ENCODE results near the gene DBN1. TPM values are rescaled to one million over a fixed set of nuclear protein-coding genes. Genes with fewer than 3 reads are reported as not detected.
A peak's percentile ranks its signal among the peaks of the same experiment; 100 is the strongest.

DBN1 gene
- total and polyA plus RNA-seq, 2 donors (not counting 1 experiment from before 2014, with no cell fraction given), result 1.4 to 1.9 TPM

- H3K79me2 ChIP-seq (ENCODE audit: control insufficient read depth, insufficient read depth, low read length), result peaks cover 31% of the 10 kb centered on the region
Observed at GRCh38 chr5:177505075-177505474, 31.6 kb upstream of the DBN1 start.

GRCh38 chr5:177504086-177505056, 30.9 kb upstream of the DBN1 start:
- no peaks in the 10 kb centered on the region for H3K9me3 ChIP-seq (ENCODE audit: control extremely low read depth in 1 of 3, control insufficient read depth in 2 of 3, insufficient read depth in 1 of 3, low read length in 2 of 3)
- ChIA-PET POLR2A (no interaction called here), CTCF (interaction anchor here (0.6 to 4.4 kb wide), 3 partner anchors 49 to 556 kb away, joined by 3 to 51 read pairs (median 3); no protein-coding TSS in a partner anchor)
- H3K4me2 ChIP-seq (replicated peaks; ENCODE audit: low read depth, low read length, poor library complexity, severe bottlenecking), result no peak overlapping the region
- H3K36me3 ChIP-seq (replicated peaks in 1 of 2; ENCODE audit: control extremely low read depth in 1 of 2, control insufficient read depth in 1 of 2, extremely low read depth in 1 of 2, insufficient read depth in 2 of 2, low read length in 1 of 2), result peaks cover 0 to 39% of the 10 kb centered on the region in 2 experiments
- H3K27ac ChIP-seq (ENCODE audit: low read length in 2 of 2), result no peak overlapping the region
- ATAC-seq (ENCODE audit: low read depth) (no peak), DNase-seq (peak; percentile 31)
- H3K27me3 ChIP-seq (replicated peaks in 1 of 4; ENCODE audit: control extremely low read depth in 1 of 4, control insufficient read depth in 3 of 4, insufficient read depth in 4 of 4, low read length in 3 of 4), result no peaks in the 10 kb centered on the region
- H3K27ac Mint-ChIP-seq, result no peak overlapping the region
- peaks cover 24% of the 10 kb centered on the region for H3K79me2 ChIP-seq (ENCODE audit: control insufficient read depth, insufficient read depth, low read length)
- peaks cover 62% of the 10 kb centered on the region for H3K4me1 Mint-ChIP-seq
- TF ChIP-seq, protein P1, sequence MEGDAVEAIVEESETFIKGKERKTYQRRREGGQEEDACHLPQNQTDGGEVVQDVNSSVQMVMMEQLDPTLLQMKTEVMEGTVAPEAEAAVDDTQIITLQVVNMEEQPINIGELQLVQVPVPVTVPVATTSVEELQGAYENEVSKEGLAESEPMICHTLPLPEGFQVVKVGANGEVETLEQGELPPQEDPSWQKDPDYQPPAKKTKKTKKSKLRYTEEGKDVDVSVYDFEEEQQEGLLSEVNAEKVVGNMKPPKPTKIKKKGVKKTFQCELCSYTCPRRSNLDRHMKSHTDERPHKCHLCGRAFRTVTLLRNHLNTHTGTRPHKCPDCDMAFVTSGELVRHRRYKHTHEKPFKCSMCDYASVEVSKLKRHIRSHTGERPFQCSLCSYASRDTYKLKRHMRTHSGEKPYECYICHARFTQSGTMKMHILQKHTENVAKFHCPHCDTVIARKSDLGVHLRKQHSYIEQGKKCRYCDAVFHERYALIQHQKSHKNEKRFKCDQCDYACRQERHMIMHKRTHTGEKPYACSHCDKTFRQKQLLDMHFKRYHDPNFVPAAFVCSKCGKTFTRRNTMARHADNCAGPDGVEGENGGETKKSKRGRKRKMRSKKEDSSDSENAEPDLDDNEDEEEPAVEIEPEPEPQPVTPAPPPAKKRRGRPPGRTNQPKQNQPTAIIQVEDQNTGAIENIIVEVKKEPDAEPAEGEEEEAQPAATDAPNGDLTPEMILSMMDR (IDR thresholded peaks at IDR 0.05), result no peak
- TF ChIP-seq EZH2 (IDR thresholded peaks at IDR 0.05; ENCODE audit: borderline replicate concordance, insufficient read depth, low read depth, low read length, poor library complexity, severe bottlenecking), result no peak
- H3K27me3 Mint-ChIP-seq, result no peaks in the 10 kb centered on the region
- H2AFZ ChIP-seq (ENCODE audit: insufficient read depth, low read depth, low read length, poor library complexity, severe bottlenecking), result no peak overlapping the region
- intact Hi-C loops (cut with micrococcal nuclease), result loop anchor here (5.0 kb wide), 1 partner anchor 202 kb away; the partner anchor contains the start of genes PRELID1 and RAB24
- no peak overlapping the region for H3K4me3 ChIP-seq (ENCODE audit: control extremely low read depth in 1 of 5, extremely low read depth in 1 of 5, insufficient read depth in 1 of 5, low read depth in 2 of 5, low read length in 4 of 5)
- no peaks in the 10 kb centered on the region for H3K9me3 Mint-ChIP-seq (ENCODE audit: insufficient read depth)
- peaks cover 51% of the 10 kb centered on the region for H4K20me1 ChIP-seq (ENCODE audit: control insufficient read depth, insufficient read depth, low read length, poor library complexity, severe bottlenecking)
- WGBS (ENCODE audit: insufficient coverage), result 96% methylated on average over 42 of the region's 47 CpGs
- no peak overlapping the region for H3K4me3 Mint-ChIP-seq
- no peak overlapping the region for H3K9ac ChIP-seq (ENCODE audit: low read length)
- H3K4me1 ChIP-seq (ENCODE audit: control insufficient read depth in 2 of 2, insufficient read depth in 2 of 2, low read length in 2 of 2), result peaks cover 46 to 60% of the 10 kb centered on the region in 2 donors

More at GRCh38 chr5:177505075-177505474, 31.6 kb upstream of the DBN1 start:
- Histone ChIP-seq H3K4me1 (ENCODE audit: control insufficient read depth in 2 of 2, insufficient read depth in 2 of 2, low read length in 2 of 2) (peaks cover 50 to 67% of the 10 kb centered on the region in 2 donors), H3K4me2 (replicated peaks; ENCODE audit: low read depth, low read length, poor library complexity, severe bottlenecking) (no peak overlapping the region), H3K27ac (ENCODE audit: low read length in 2 of 2) (no peak overlapping the region), H3K4me3 (ENCODE audit: control extremely low read depth in 1 of 5, extremely low read depth in 1 of 5, insufficient read depth in 1 of 5, low read depth in 2 of 5, low read length in 4 of 5) (no peak overlapping the region), H3K27me3 (replicated peaks in 1 of 4; ENCODE audit: control extremely low read depth in 1 of 4, control insufficient read depth in 3 of 4, insufficient read depth in 4 of 4, low read length in 3 of 4) (no peaks in the 10 kb centered on the region), H3K9me3 (ENCODE audit: control extremely low read depth in 1 of 3, control insufficient read depth in 2 of 3, insufficient read depth in 1 of 3, low read length in 2 of 3) (no peaks in the 10 kb centered on the region), H4K20me1 (ENCODE audit: control insufficient read depth, insufficient read depth, low read length, poor library complexity, severe bottlenecking) (peaks cover 51% of the 10 kb centered on the region), H3K9ac (ENCODE audit: low read length) (no peak overlapping the region), H2AFZ (ENCODE audit: insufficient read depth, low read depth, low read length, poor library complexity, severe bottlenecking) (no peak overlapping the region), H3K36me3 (replicated peaks in 1 of 2; ENCODE audit: control extremely low read depth in 1 of 2, control insufficient read depth in 1 of 2, extremely low read depth in 1 of 2, insufficient read depth in 2 of 2, low read length in 1 of 2) (peaks cover 0 to 39% of the 10 kb centered on the region in 2 experiments)
- TF ChIP-seq EZH2 (IDR thresholded peaks at IDR 0.05; ENCODE audit: borderline replicate concordance, insufficient read depth, low read depth, low read length, poor library complexity, severe bottlenecking), result no peak
- Mint-ChIP-seq H3K9me3 (ENCODE audit: insufficient read depth) (no peaks in the 10 kb centered on the region), H3K27ac (no peak overlapping the region), H3K27me3 (no peaks in the 10 kb centered on the region), H3K4me3 (no peak overlapping the region), H3K4me1 (peaks cover 65% of the 10 kb centered on the region)
- no peak for DNase-seq
- ATAC-seq (ENCODE audit: low read depth), result no peak
- POLR2A ChIA-PET, result no interaction called here
- CTCF ChIA-PET, result interaction anchor here (0.9 kb wide), 1 partner anchor 50 kb away, joined by 3 read pairs; no protein-coding TSS in a partner anchor
- intact Hi-C loops (cut with micrococcal nuclease), result loop anchor here (5.0 kb wide), 1 partner anchor 203 kb away; the partner anchor contains the start of genes PRELID1 and RAB24
- WGBS (ENCODE audit: insufficient coverage), result 92% methylated on average over 4 of the region's 4 CpGs

All from B cell (primary cell).